ENCODE results near the gene AGPS.

GRCh38 chr2:177506505-177506904, 113.9 kb downstream of the AGPS start:
- TF ChIP-seq EZH2 (IDR thresholded peaks at IDR 0.05; ENCODE audit: insufficient read depth, poor library complexity, severe bottlenecking) (no peak), EZH2phosphoT487 (IDR thresholded peaks at IDR 0.05; ENCODE audit: insufficient read depth, low read depth) (no peak)

Measured in GM23248 (cell line).